Neutrophil (primary cell): ENCODE data around the gene RASA2.
"Not testable (repeated sequence)": the region's sequence is repeated elsewhere in the genome, so short reads cannot be mapped to it uniquely, and the experiment has no call there.

ENCODE experiments used
- H3K27ac ChIP-seq: fragments of 200-600 bp; sonication (generic); 2 replicates; pipeline ENCODE4 v1.5.1; 2016; ENCODE audit warnings: mild to moderate bottlenecking, moderate library complexity
- H3K27me3 ChIP-seq: fragments of 200-600 bp; sonication (generic); 2 replicates; pipeline ENCODE4 v1.6.0; 2016; ENCODE audit warnings: mild to moderate bottlenecking
- H3K36me3 ChIP-seq: fragments of 200-600 bp; sonication (generic); 2 replicates; pipeline ENCODE4 v1.5.1; 2017
- H3K4me1 ChIP-seq, 2 experiments: fragments of 200-600 bp in 1 of 2; sonication (generic) in 1 of 2; 1 replicate in 1 of 2; 2 replicates in 1 of 2; pipeline versions ENCODE4 v1.5.1 to v1.6.1; 2013 to 2016; ENCODE audit warnings: low read depth in 1 of 2, low read length in 1 of 2, mild to moderate bottlenecking in 1 of 2, moderate library complexity in 1 of 2; ENCODE audit not compliant: control insufficient read depth in 1 of 2, insufficient read depth in 1 of 2
- H3K4me3 ChIP-seq, 2 experiments: fragments of 200-600 bp in 1 of 2; sonication (generic) in 1 of 2; 1 replicate in 1 of 2; 2 replicates in 1 of 2; pipeline ENCODE4 v1.5.1; 2013 to 2016; ENCODE audit warnings: low read depth in 1 of 2, low read length in 1 of 2, mild to moderate bottlenecking in 1 of 2, moderate library complexity in 1 of 2
- H3K9me3 ChIP-seq: fragments of 200-600 bp; sonication (generic); 2 replicates; pipeline ENCODE4 v1.5.1; 2016
- TF ChIP-seq, protein P1 (sequence below): fragments of 200-600 bp; sonication (generic); IDR thresholded peaks from 2 replicates; pipeline ENCODE4 v1.5.1; 2016; ENCODE audit warnings: antibody characterized with exemption

The RASA2 gene

DNA sequence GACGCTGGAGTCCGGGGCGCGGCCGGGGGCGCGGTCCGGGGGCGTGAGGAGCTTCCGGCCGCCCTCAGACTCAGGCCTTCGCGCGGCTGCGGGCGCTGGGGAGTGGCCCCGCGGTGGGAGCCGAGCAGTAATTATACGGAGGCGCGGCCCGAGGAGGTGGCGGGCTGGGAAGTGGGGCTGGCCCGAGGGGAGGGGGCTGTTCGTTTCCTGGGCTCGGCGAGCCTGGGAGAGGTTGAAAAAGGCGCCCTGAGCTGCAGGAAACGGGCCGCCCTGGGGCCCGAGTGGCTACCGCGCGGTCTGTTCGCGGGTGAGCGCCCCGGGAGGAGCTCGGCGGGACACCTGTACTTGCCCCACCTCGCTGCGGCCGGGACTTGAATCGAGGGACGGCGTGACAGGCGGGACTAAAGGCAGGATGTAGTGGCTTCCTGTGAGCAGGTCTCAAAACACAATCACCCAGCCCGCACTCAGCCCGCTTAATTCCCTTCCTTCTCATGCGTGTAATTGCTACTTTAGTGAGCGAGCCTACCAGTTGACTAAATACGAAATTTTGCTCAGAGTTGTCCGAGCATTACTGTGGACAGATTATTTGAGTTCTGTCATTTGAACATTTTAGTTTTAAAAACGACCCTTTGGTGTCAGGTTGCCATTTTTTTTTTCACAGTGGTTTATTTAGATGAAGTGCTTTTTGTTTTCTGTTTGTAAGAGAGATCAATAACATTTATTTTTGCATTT is 860 bp downstream of the RASA2 start:
- Histone ChIP-seq H3K27me3 (no peaks in the 10 kb centered on the region), H3K27ac (peak overlapping the region; percentile 98), H3K36me3 (no peaks in the 10 kb centered on the region), H3K4me3 (peak overlapping the region; percentile 68 to 85), H3K4me1 (peaks cover 69 to 88% of the 10 kb centered on the region in 2 experiments), H3K9me3 (no peaks in the 10 kb centered on the region)
- TF ChIP-seq, protein P1, sequence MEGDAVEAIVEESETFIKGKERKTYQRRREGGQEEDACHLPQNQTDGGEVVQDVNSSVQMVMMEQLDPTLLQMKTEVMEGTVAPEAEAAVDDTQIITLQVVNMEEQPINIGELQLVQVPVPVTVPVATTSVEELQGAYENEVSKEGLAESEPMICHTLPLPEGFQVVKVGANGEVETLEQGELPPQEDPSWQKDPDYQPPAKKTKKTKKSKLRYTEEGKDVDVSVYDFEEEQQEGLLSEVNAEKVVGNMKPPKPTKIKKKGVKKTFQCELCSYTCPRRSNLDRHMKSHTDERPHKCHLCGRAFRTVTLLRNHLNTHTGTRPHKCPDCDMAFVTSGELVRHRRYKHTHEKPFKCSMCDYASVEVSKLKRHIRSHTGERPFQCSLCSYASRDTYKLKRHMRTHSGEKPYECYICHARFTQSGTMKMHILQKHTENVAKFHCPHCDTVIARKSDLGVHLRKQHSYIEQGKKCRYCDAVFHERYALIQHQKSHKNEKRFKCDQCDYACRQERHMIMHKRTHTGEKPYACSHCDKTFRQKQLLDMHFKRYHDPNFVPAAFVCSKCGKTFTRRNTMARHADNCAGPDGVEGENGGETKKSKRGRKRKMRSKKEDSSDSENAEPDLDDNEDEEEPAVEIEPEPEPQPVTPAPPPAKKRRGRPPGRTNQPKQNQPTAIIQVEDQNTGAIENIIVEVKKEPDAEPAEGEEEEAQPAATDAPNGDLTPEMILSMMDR: no peak

DNA sequence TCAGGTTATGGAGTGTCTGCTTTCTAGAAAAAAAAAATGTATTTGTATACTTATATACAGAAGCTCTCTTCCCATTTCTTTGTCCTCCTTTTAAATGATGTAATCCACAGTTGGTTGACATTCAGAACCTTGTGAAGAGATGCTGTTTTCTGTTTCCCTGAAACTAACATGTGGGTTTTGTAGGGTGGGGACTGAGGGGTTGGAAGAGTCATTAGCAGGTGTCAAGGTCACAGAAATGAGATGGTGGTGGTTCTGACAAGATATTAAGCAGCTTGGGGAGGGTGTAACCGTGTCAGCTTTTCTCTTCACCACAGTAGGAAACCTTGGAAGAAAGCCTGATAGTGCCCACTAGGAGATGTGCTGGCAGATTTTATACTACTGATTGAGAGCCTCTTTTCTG is 2.4 kb downstream of the RASA2 start:
- H3K9me3 ChIP-seq: no peaks in the 10 kb centered on the region
- H3K4me3 ChIP-seq: peak overlapping the region in 1 of 2 experiments; percentile 85
- no peaks in the 10 kb centered on the region for H3K27me3 ChIP-seq
- peaks cover 54 to 83% of the 10 kb centered on the region in 2 experiments for H3K4me1 ChIP-seq
- H3K36me3 ChIP-seq: no peaks in the 10 kb centered on the region
- peak overlapping the region; percentile 98 for H3K27ac ChIP-seq
- TF ChIP-seq, protein P1: no peak

DNA sequence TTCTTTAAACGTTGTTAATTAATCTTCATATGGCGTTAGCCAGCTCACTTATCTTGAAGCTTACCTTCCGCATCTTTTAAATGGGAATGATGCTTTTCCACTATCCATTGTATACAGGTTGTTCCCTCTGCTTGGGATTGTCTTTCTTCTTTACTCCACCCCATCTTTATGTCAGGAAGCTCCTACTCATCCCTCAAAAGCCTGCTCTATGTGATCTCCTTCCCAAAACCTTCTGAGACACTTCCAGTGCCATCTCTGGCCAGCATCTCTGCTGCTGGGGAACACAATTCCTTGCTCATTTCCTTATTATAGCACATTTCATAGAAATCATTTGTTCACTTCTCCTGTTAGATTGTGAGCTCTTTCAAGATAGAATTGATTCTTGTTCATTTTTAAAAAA is 4.3 kb downstream of the RASA2 start:
- Histone ChIP-seq H3K27me3 (no peaks in the 10 kb centered on the region), H3K9me3 (no peaks in the 10 kb centered on the region), H3K4me3 (no peak overlapping the region), H3K4me1 (peaks cover 35 to 64% of the 10 kb centered on the region in 2 experiments), H3K27ac (peak overlapping the region; percentile 2), H3K36me3 (no peaks in the 10 kb centered on the region)
- TF ChIP-seq, protein P1: no peak

DNA sequence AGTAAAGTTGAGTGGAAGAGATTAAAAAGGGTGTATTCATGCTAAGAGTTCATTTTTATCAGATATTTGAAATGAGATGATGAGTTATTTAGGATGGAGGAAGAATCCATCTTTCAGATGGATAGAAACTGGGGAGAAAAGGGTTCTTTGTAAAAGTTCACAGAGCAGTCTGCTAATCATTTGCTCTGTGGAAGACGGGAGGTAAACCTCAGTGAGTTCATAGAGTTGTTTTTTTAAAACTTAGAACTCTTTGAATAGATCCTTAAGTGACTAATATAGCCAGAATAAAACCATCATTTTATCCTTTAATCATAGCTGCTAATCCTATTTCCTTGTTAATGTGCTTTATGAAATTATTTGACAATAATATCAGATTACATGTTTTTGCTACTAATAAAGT is 5.1 kb downstream of the RASA2 start:
- H3K27me3 ChIP-seq: no peaks in the 10 kb centered on the region
- TF ChIP-seq, protein P1: no peak
- no peak overlapping the region for H3K27ac ChIP-seq
- no peaks in the 10 kb centered on the region for H3K9me3 ChIP-seq
- H3K4me1 ChIP-seq: peaks cover 29 to 58% of the 10 kb centered on the region in 2 experiments
- H3K36me3 ChIP-seq: no peaks in the 10 kb centered on the region
- H3K4me3 ChIP-seq: no peak overlapping the region

DNA sequence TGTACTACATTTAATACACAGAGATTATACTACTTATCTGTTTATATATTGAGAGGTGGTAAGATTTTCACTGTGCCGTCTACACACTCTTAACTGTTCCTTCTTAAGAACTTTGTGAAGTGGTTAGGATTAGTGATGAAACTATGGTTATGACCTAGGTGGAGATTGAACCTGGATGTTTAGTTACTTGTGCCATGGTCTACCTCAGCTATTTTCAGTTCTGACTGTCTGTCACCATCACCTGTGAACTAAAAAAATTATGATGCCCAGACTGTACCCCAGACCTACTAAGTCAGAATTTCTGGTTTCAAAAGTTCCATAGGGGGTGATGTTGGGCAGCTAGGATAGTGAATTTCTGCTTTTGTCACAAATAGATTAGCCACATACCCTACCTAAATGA is 6.4 kb downstream of the RASA2 start:
- TF ChIP-seq, protein P1: no peak
- no peak overlapping the region for H3K27ac ChIP-seq
- no peaks in the 10 kb centered on the region for H3K36me3 ChIP-seq
- H3K9me3 ChIP-seq: no peaks in the 10 kb centered on the region
- H3K4me3 ChIP-seq: no peak overlapping the region
- H3K4me1 ChIP-seq: peaks cover 33 to 63% of the 10 kb centered on the region in 2 experiments
- H3K27me3 ChIP-seq: no peaks in the 10 kb centered on the region

DNA sequence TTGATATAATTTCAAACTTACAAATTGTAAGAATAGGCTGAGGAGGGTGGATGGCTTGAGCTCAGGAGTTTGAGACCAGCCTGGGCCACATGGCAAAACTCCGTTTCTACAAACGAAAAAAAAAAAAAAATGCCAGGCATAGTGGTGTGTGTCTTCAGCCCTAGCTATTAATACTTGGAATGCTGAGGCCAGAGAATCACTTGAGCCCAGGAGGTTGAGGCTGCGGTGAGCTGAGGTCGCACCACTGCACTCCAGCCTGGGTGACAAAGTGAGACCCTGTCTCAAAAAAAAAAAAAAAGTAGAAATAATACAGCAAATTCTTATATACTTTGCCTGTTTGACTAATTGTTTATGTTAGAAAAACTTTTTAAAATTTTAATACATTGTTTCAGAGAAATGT is 10.8 kb downstream of the RASA2 start:
- not testable (repeated sequence) for H3K36me3 ChIP-seq, H3K9me3 ChIP-seq, H3K27me3 ChIP-seq, H3K4me3 ChIP-seq
- Histone ChIP-seq H3K4me1 (peaks cover 41 to 58% of the 10 kb centered on the region in 2 experiments), H3K27ac (peak overlapping the region; percentile 93)
